Fibroblast of peridontal ligament (primary cell): ENCODE data around the gene EGLN3.
"Not testable (repeated sequence)": the region's sequence is repeated elsewhere in the genome, so short reads cannot be mapped to it uniquely, and the experiment has no call there.

Source experiments
- DNase-seq: peaks from one replicate; pipeline ENCODE4 v3.0.0-alpha.2; 2010; ENCODE audit errors: extremely low read depth

EGLN3 gene

GRCh38 chr14:33950320-33951182 lies at the start of gene EGLN3:
TSS of gene EGLN3 (minus strand) at chr14:33951074. CDS start at chr14:33950752, 322 bp downstream.
- DNase-seq, result peak; percentile 16

GRCh38 chr14:34000396-34000795 lies 49.5 kb upstream of the EGLN3 start:
- DNase-seq, result no peak

DNA sequence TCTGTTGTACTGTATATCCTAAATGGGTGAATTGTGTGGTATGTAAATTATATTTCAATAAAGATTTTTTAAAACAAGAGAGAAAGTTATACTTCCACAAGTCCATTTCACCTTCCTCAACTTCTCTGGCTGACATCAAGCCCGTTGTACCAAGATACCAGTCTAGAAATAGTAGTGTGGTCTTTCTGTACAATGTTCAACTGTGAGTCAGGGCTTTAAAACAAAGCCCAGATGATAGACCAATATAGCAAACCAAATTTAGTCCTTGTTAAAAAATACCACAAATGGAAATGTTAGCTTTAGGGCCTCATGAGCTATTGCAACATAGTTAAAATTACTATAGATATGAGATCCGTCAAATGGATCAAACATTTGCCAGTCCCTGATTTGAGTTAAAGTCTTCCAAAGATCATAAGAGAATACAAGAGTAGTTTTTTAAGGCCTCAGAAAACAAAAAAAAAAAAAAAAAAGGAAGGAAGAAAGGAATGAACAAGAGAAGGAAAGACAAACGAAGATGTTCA lies 49.0 kb upstream of the EGLN3 start:
- DNase-seq, result no peak

GRCh38 chr14:33997611-33998010 lies 46.7 kb upstream of the EGLN3 start:
- DNase-seq, result no peak

- no peak for DNase-seq
Measured at GRCh38 chr14:33996462-33996861, 45.6 kb upstream of the EGLN3 start.

DNA sequence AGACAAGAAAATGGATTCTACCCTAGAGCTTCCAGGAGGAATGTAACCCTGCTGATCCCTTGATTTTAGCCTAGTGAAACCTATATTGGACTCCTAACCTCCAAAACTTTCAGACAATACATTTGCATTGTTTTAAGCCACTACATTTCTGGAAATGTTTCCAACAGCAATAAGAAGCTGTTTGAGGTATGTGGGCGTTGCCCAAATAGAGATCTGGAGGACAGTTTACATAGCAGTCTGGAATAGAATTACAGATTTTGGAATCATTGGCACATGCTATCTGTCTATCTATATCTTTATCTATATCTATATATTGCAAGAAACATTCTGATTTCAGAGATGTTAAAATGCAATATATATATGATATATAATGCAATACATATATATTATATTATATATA lies 42.4 kb upstream of the EGLN3 start:
- no peak for DNase-seq

DNA sequence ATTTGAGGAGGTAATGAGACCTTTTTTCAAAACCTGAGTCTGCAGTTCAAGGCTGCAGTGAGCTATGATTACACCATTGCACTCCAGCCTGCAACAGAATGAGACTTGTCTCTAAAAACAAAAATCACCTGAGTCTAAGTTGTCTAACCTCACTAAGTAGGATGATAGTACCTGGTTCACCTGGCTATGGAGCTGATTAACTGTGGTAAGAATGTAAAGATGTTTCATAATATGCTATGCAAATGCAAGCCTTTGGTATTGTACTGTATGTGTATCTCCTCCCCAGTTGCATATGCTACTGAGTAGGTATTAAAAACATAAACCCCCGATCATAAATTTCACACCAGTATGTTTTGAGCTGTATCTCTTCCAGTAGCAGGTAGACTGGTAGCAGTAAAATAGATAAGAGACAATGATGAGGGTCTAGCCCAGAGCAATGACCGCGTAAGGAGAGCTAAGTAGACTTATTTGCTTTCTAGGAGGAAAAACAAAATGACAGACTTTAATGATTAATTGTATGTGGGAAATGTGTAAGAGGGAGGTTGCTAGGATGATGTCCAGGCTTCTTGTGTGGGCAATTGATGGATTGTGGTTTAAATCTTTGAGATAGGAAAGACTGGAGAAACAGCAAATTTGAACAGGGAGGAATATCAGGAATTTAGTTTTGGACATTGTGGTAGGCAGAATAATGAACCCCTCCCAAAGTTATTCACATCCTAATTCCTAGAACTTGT lies 41.6 kb upstream of the EGLN3 start:
- no peak for DNase-seq

- no peak for DNase-seq
Measured at GRCh38 chr14:33990790-33991189, 39.9 kb upstream of the EGLN3 start.

DNA sequence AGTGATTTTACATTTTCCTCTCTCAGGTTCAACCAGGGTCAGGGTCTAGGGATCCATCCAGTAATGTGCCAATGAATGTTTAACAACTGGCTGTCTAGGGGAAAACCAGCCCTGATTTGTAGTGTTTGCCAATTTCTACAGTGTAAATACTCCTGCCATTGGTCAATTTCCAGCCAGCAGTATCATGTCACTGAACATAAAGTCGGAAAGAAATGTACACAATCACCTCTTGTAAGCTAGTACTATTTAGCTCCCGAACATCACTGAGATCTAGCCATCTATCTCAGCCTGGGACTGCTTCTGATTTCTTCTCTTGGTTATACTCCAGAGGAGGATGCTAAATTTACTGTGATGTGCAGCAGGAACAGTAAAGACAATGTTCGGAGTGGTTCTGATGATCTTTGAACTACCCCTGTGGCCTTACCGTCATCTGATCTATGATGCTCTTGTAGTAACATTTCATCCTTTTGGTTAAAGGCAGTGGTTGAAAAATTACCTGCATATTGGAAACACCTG lies 36.7 kb upstream of the EGLN3 start:
- DNase-seq, result no peak

GRCh38 chr14:33986804-33987203 lies 35.9 kb upstream of the EGLN3 start:
- peak; percentile 2 for DNase-seq

- DNase-seq, result no peak
Measured at GRCh38 chr14:33985242-33985641, 34.4 kb upstream of the EGLN3 start.

DNA sequence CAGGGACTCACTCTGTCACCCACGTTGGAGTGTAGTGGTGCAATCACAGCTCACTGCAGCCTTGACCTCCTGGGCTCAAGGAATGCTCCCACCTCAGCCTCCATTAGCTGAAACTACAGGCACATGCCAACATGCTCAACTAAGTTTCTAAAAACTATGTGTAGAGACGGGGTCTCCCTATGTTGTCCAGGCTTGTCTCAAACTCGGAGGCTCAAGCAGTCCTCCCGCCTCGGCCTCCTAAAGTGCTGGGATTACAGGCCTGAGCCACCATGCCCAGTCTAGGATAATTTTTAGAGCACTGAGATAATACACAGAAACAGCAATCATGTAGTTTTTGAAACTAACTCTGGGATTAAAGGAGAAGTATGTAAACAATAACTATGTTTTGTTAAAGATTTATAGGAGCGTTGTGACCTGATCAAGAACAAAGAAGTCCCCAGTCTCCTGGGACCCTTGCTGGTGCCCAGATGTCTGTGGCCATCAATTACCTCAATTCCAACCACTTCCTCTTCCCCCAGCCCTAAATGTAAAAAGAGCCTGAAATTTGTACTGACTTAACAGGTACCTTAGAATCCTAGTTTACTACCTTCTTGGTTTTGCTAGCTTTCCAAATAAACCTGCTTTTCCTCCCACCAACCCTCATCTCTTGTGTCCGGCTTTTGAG lies 28.9 kb upstream of the EGLN3 start:
- DNase-seq, result no peak

- DNase-seq, result no peak
Measured at GRCh38 chr14:33978892-33979612, 28.2 kb upstream of the EGLN3 start.

GRCh38 chr14:33972583-33973081 lies 21.8 kb upstream of the EGLN3 start:
- DNase-seq, result no peak

- not testable (repeated sequence) for DNase-seq
Measured at GRCh38 chr14:33969846-33970245, 19.0 kb upstream of the EGLN3 start.

- no peak for DNase-seq
Measured at GRCh38 chr14:33968722-33969121, 17.8 kb upstream of the EGLN3 start.

DNA sequence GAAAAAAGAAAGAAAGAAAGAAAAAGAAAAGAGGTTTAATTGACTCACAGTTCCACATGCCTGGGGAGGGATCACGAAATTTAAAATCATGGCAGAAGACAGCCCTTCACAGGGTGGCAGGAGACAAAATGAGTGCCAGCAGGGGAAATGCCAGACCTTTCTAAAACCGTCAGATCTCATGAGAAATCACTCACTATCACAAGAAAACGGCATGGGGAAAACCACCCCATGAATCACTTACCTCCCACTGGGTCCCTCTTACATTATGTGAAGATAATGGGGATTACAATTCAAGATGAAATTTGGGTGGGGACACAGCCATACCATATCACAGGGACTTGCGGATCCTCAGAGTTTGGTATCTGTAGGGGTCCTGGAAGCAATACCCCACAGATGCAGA lies 16.3 kb upstream of the EGLN3 start:
- DNase-seq, result no peak

GRCh38 chr14:33966276-33966675 lies 15.4 kb upstream of the EGLN3 start:
- DNase-seq, result no peak

GRCh38 chr14:33964599-33965317 lies 13.9 kb upstream of the EGLN3 start:
- no peak for DNase-seq

DNA sequence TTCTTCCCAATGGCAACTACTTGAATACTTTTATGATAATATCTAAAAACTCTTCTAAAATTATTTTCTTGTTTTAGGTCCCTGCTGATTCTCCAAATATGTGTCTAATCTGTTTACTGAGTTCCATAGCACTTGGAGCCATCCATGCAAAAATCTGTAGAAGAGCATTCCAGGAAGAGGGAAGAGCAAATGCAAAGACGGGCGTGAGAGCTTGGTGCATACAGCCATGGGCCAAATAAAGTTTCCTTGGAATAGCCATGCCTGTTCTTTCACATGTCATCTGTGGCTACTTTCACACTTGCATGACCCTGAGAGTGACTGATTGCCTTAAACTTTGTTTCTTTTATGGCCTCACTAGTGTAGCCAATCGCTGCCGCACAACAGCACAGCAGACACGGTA lies 13.0 kb upstream of the EGLN3 start:
- DNase-seq, result no peak

GRCh38 chr14:33962466-33962865 lies 11.6 kb upstream of the EGLN3 start:
- not testable (repeated sequence) for DNase-seq
